ENCODE results near the gene MEIS1. TPM values are rescaled to one million over a fixed set of nuclear protein-coding genes. Genes with fewer than 3 reads are reported as not detected.
A peak's percentile ranks its signal among the peaks of the same experiment; 100 is the strongest.

The MEIS1 gene
- total RNA-seq, 1 experiment from 2014 or later: 4.1 TPM

GRCh38 chr2:66555501-66556324 is 120.8 kb downstream of the MEIS1 start:
- Histone ChIP-seq H3K79me2 (ENCODE audit: low read length) (no peaks in the 10 kb centered on the region), H3F3A (ENCODE audit: low read length, unreplicated experiment) (no peaks in the 10 kb centered on the region), H3K27me3 (ENCODE audit: low read length) (no peaks in the 10 kb centered on the region), H3K4me2 (ENCODE audit: low read length) (no peak overlapping the region), H3K4me1 (ENCODE audit: insufficient read depth, low read length) (peaks cover 12% of the 10 kb centered on the region), H3K4me3 (ENCODE audit: low read length) (no peak overlapping the region), H3K36me3 (ENCODE audit: low read depth, low read length) (no peaks in the 10 kb centered on the region), H3K9me3 (ENCODE audit: low read length) (no peaks in the 10 kb centered on the region), H2AFZ (ENCODE audit: low read length) (no peak overlapping the region), H3K27ac (ENCODE audit: low read length) (no peak overlapping the region), H3K9me2 (replicated peaks; ENCODE audit: low read length) (no peaks in the 10 kb centered on the region), H3K9ac (ENCODE audit: low read length) (no peak overlapping the region), H4K20me1 (ENCODE audit: low read length) (no peaks in the 10 kb centered on the region)
- intact Hi-C loops (cut with micrococcal nuclease): loop anchor here (10.0 kb wide), 1 partner anchor 61 kb away; no protein-coding TSS in a partner anchor
- no TSS peak for BruUV-seq (replicated peaks)
- TF ChIP-seq EZH2 (IDR thresholded peaks at IDR 0.05; ENCODE audit: low read length, unreplicated experiment) (no peak), EZH2phosphoT487 (IDR thresholded peaks at IDR 0.05; ENCODE audit: borderline replicate concordance, low read length) (no peak)
- TF ChIP-seq, protein P1, sequence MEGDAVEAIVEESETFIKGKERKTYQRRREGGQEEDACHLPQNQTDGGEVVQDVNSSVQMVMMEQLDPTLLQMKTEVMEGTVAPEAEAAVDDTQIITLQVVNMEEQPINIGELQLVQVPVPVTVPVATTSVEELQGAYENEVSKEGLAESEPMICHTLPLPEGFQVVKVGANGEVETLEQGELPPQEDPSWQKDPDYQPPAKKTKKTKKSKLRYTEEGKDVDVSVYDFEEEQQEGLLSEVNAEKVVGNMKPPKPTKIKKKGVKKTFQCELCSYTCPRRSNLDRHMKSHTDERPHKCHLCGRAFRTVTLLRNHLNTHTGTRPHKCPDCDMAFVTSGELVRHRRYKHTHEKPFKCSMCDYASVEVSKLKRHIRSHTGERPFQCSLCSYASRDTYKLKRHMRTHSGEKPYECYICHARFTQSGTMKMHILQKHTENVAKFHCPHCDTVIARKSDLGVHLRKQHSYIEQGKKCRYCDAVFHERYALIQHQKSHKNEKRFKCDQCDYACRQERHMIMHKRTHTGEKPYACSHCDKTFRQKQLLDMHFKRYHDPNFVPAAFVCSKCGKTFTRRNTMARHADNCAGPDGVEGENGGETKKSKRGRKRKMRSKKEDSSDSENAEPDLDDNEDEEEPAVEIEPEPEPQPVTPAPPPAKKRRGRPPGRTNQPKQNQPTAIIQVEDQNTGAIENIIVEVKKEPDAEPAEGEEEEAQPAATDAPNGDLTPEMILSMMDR (conservative IDR thresholded peaks at IDR 0.05; ENCODE audit: low read depth, low read length): no peak
- ChIA-PET CTCF (no interaction called here), POLR2A (ENCODE audit: unreplicated experiment) (no interaction called here)
- DNase-seq: no peak
- ATAC-seq: no peak

DNA sequence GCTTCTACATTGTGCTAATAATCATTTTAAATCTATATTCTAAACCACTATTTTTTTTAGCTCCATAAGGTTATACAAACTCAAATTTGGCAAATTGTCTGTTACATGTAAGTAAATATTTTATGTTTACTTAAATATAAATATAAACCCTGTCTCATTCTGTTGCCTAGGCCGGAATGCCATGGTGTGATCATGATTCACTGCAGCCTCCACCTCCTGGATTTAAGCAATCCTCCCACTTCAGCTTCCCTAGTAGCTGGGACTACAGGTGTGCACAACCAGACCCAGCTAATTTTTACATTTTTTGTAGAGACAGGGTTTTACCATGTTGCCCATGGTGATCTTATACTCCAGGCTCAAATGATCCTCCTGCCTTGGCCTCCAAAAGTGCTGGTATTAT is 124.7 kb downstream of the MEIS1 start:
- intact Hi-C loops (cut with micrococcal nuclease): loop anchor here (10.0 kb wide), 1 partner anchor 65 kb away; no protein-coding TSS in a partner anchor
- H3K36me3 ChIP-seq (ENCODE audit: low read depth, low read length): no peaks in the 10 kb centered on the region
- no peaks in the 10 kb centered on the region for H3K9me3 ChIP-seq (ENCODE audit: low read length)
- no peaks in the 10 kb centered on the region for H3K27me3 ChIP-seq (ENCODE audit: low read length)
- H2AFZ ChIP-seq (ENCODE audit: low read length): no peak overlapping the region
- no peak for TF ChIP-seq EZH2phosphoT487 (IDR thresholded peaks at IDR 0.05; ENCODE audit: borderline replicate concordance, low read length)
- TF ChIP-seq, protein P1 (conservative IDR thresholded peaks at IDR 0.05; ENCODE audit: low read depth, low read length): no peak
- no peak for TF ChIP-seq EZH2 (IDR thresholded peaks at IDR 0.05; ENCODE audit: low read length, unreplicated experiment)
- no peaks in the 10 kb centered on the region for H3K79me2 ChIP-seq (ENCODE audit: low read length)
- H4K20me1 ChIP-seq (ENCODE audit: low read length): no peaks in the 10 kb centered on the region
- H3K27ac ChIP-seq (ENCODE audit: low read length): no peak overlapping the region
- ATAC-seq (peak; percentile 73), DNase-seq (peak; percentile 49)
- H3K4me1 ChIP-seq (ENCODE audit: insufficient read depth, low read length): 0 out of 2 replicates have a peak, but pooled peaks cover 4% of the 10 kb centered on the region
- no peaks in the 10 kb centered on the region for H3F3A ChIP-seq (ENCODE audit: low read length, unreplicated experiment)
- no peaks in the 10 kb centered on the region for H3K9me2 ChIP-seq (replicated peaks; ENCODE audit: low read length)
- no peak overlapping the region for H3K9ac ChIP-seq (ENCODE audit: low read length)
- ChIA-PET CTCF (interaction anchor here (0.6 kb wide), 1 partner anchor 121 kb away, joined by 5 read pairs; no protein-coding TSS in a partner anchor), POLR2A (ENCODE audit: unreplicated experiment) (no interaction called here)
- H3K4me2 ChIP-seq (ENCODE audit: low read length): no peak overlapping the region
- no peak overlapping the region for H3K4me3 ChIP-seq (ENCODE audit: low read length)
- BruUV-seq (replicated peaks): no TSS peak

DNA sequence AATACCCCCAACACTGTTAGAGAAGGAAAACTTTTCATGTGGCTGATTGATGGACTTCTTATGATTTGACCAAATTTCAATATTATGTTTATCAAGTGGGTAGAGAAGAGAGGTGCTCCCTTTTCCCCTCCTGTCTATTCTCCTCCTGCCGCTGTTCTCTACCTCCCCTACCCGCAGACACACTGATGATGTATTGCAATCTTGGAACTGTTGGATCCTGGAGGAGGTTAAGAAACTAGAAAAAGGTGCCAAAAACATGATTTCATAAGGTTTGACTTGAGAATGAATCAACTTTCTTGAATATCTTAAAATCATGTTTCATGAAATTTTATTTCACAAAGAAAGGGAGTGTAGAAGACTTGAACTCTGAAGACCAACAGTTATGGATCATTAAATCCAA is 125.8 kb downstream of the MEIS1 start:
- intact Hi-C loops (cut with micrococcal nuclease): no loop called here
- H4K20me1 ChIP-seq (ENCODE audit: low read length): no peaks in the 10 kb centered on the region
- no peaks in the 10 kb centered on the region for H3K9me2 ChIP-seq (replicated peaks; ENCODE audit: low read length)
- no peaks in the 10 kb centered on the region for H3K27me3 ChIP-seq (ENCODE audit: low read length)
- TF ChIP-seq EZH2phosphoT487 (IDR thresholded peaks at IDR 0.05; ENCODE audit: borderline replicate concordance, low read length) (no peak), EZH2 (IDR thresholded peaks at IDR 0.05; ENCODE audit: low read length, unreplicated experiment) (no peak)
- TF ChIP-seq, protein P1 (conservative IDR thresholded peaks at IDR 0.05; ENCODE audit: low read depth, low read length): no peak
- H2AFZ ChIP-seq (ENCODE audit: low read length): no peak overlapping the region
- no peaks in the 10 kb centered on the region for H3K79me2 ChIP-seq (ENCODE audit: low read length)
- no TSS peak for BruUV-seq (replicated peaks)
- ATAC-seq (no peak), DNase-seq (no peak)
- POLR2A ChIA-PET (ENCODE audit: unreplicated experiment): no interaction called here
- H3K27ac ChIP-seq (ENCODE audit: low read length): no peak overlapping the region
- H3K4me1 ChIP-seq (ENCODE audit: insufficient read depth, low read length): 0 out of 2 replicates have a peak, but pooled peaks cover 4% of the 10 kb centered on the region
- H3K4me2 ChIP-seq (ENCODE audit: low read length): no peak overlapping the region
- H3K4me3 ChIP-seq (ENCODE audit: low read length): no peak overlapping the region
- no peak overlapping the region for H3K9ac ChIP-seq (ENCODE audit: low read length)
- no peaks in the 10 kb centered on the region for H3K36me3 ChIP-seq (ENCODE audit: low read depth, low read length)
- H3F3A ChIP-seq (ENCODE audit: low read length, unreplicated experiment): no peaks in the 10 kb centered on the region
- CTCF ChIA-PET: no interaction called here
- no peaks in the 10 kb centered on the region for H3K9me3 ChIP-seq (ENCODE audit: low read length)
